Ovary (tissue), 3 donors: Measurements from ENCODE around the gene BICDL1.

Experiments
- POLR2A ChIP-seq: fragments of 450-650 bp; IDR thresholded peaks from one replicate; pipeline ENCODE4 v1.6.1; 2017; ENCODE audit warnings: antibody characterized with exemption, mild to moderate bottlenecking, moderate library complexity
- TF ChIP-seq, protein P1 (sequence below), 3 donors: fragments of 450-650 bp in 2 of 3; fragments of 200-600 bp in 1 of 3; IDR thresholded peaks; one replicate each; pipeline versions ENCODE4 v1.5.1 to v1.8.0; 2016 to 2022; ENCODE audit warnings: antibody characterized with exemption in 3 of 3, mild to moderate bottlenecking in 1 of 3
- donor health status: DM: no; HTN: no; CAD: no.

DNA sequence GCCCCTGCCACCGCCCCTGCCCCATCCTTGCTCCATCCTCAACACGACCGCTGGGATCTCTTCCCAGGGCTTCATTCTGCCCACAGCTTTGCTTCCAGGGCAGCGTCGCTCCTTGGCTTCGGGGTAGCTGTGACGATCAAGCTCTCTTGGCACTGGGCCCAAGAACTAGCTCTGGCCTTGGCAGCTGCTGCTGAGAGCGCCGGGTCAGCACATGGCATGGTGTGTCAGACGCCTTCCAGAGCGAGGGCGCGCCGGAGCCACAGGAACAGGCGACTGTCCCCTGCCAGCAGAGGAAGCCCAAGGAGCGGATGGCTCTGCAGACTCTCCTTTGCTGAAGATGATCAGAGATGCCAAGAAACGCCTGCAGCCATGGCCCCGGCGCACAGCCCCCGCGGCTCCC lies 111.6 kb downstream of the BICDL1 start:
- no peak for TF ChIP-seq POLR2A
- TF ChIP-seq, protein P1, sequence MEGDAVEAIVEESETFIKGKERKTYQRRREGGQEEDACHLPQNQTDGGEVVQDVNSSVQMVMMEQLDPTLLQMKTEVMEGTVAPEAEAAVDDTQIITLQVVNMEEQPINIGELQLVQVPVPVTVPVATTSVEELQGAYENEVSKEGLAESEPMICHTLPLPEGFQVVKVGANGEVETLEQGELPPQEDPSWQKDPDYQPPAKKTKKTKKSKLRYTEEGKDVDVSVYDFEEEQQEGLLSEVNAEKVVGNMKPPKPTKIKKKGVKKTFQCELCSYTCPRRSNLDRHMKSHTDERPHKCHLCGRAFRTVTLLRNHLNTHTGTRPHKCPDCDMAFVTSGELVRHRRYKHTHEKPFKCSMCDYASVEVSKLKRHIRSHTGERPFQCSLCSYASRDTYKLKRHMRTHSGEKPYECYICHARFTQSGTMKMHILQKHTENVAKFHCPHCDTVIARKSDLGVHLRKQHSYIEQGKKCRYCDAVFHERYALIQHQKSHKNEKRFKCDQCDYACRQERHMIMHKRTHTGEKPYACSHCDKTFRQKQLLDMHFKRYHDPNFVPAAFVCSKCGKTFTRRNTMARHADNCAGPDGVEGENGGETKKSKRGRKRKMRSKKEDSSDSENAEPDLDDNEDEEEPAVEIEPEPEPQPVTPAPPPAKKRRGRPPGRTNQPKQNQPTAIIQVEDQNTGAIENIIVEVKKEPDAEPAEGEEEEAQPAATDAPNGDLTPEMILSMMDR (IDR thresholded peaks at IDR 0.05), result no peak
